SU-DHL-6 (cell line): Measurements from ENCODE around the gene TRPV5.

ENCODE experiments used
- CTCF ChIP-seq: fragments of 200-600 bp; sonication (generic); IDR thresholded peaks from one replicate; pipeline ENCODE4 v1.5.1; 2017; ENCODE audit warnings: antibody characterized with exemption, mild to moderate bottlenecking, low read length, moderate library complexity; ENCODE audit not compliant: insufficient read depth, poor library complexity, severe bottlenecking
- EZH2phosphoT487 ChIP-seq: fragments of 200-600 bp; sonication (generic), shearing (Covaris generic); conservative IDR thresholded peaks from 2 replicates; pipeline ENCODE4 v1.6.1; 2018; ENCODE audit warnings: mild to moderate bottlenecking, antibody characterized with exemption, low read length, moderate library complexity, mixed read lengths

GRCh38 chr7:142959202-142959601, 25.7 kb upstream of the TRPV5 start:
- TF ChIP-seq CTCF: no peak
- no peak for TF ChIP-seq EZH2phosphoT487
